GM21526 (cell line): Measurements from ENCODE around the gene HMGXB4.

Source experiments
- ATAC-seq: cut with Tn5 transposase; IDR thresholded peaks from one replicate; pipeline ENCODE4 v1.9.1; 2021; ENCODE audit warnings: moderate library complexity; ENCODE audit not compliant: unreplicated experiment, low FRiP score

HMGXB4 gene

DNA sequence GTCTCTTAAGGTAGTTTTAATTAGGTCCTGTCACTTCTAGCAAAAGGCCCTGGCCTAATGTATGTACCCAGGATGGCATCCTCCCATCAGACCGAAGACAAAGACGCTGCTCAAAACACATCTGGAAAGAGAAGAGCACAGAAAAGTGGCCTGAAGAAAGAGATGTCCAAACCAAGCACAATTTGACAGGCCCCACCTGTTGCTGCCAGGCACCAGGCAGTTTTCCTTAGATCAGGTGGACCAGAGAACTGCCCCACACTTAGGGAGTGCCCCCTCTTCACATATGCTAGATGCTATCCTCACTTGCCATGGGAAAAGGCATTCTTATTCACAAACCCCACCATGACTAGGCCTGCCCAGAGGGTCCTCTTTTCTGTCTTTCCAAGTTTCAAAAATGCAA is 3.3 kb upstream of the HMGXB4 start:
- no peak for ATAC-seq

DNA sequence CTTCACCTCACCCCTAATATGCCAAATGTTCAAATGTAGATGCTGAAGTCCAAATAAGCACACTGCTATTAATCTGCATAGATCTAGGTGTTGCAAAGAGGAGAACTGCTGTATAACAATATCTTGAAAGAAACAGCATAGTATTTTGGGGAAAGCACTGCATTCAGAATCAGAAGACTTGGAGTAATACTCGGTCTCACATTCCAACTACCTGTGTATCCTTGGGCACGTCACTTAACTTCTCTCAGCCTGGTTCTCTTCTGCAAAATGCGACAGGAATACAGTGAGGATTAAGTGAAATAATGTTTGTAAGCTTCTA is 332 bp upstream of the HMGXB4 start:
- no peak for ATAC-seq

DNA sequence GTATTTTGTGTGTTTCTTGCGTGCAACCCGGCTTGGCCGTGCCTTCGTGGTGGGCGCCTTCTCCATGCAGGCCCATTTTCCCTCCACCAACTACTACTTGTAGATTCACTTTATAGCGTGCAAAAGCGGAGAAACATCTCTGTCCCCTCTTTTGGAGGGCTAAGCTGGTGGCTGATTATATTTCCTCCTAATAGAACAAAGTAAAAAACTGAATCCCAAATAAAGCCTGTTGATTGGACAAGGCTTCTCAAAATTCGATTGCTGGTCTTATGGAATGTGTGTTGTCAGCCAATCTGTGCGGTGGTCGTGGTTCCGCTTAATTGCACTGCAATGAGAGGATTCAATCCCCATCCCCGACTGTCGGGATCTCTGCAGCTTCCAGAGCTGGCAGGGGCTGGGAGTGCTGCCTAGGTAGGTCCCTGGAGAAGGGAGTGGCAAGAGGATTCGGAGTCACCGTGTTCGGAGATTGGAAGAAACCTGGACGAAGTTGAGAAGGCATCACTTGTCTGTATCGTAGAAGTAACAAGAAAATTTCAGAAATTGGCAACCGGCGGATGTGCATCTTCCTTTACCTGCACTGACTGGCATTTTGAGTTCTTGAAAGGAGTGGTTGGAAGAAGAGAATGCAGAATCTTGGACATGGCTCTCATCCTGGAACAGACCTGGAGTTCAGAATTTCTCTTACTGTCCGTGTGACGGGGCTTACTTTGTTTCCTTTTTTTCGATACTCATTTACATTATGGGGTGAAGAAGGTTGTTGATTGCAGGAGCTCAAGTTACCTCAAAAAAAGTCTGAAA is 1.1 kb downstream of the HMGXB4 start:
- ATAC-seq, result peak; percentile 8

DNA sequence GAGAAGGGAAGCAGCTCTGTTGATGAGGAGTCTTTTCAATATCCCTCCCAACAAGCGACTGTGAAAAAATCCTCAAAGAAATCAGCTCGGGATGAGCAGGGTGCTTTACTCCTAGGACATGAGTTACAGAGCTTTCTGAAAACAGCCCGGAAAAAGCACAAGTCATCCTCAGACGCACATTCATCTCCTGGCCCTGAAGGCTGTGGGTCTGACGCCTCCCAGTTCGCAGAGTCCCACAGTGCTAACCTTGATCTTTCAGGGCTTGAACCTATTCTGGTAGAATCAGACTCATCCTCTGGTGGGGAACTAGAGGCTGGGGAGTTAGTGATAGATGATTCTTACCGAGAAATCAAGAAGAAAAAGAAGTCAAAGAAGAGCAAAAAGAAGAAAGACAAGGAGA is 7.7 kb downstream of the HMGXB4 start:
- ATAC-seq, result no peak

DNA sequence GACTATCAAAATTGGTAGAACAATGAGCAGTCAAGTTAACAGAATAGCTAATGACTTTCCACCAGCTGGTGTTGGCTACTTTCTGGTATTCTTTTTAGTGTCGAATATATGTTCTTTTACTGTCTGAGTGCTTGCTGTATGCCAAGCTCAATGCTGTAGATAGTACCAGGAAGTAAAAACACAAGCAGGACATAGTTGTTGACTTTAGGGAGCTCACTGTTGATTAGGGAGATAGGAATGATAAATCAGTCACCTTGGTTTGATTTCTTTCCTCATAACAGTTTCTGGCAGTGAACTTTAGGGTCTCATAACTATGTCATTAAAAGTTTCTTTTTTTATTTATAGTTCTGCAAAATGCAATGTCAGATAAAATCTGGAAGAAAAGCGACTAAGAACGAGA is 9.0 kb downstream of the HMGXB4 start:
- ATAC-seq, result no peak

DNA sequence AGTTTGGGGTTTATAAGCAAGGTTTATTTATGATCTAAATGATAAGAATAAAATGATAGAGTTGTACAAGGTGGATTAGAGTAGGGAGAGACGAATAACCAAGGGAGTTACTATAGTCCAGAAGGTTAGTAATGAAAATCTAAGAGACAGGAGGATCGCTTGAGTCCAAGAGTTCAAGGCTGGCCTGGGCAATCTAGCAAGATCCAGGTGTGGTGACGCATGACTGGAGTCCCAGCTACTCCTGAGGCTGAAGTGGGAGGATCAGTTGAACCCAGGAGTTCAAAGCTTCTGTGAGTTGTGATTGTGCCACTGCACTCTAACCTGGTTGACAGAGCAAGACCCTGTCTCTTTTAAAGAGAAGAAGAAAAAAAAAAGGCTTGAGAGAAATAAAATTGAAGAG is 12.3 kb downstream of the HMGXB4 start:
- no peak for ATAC-seq

DNA sequence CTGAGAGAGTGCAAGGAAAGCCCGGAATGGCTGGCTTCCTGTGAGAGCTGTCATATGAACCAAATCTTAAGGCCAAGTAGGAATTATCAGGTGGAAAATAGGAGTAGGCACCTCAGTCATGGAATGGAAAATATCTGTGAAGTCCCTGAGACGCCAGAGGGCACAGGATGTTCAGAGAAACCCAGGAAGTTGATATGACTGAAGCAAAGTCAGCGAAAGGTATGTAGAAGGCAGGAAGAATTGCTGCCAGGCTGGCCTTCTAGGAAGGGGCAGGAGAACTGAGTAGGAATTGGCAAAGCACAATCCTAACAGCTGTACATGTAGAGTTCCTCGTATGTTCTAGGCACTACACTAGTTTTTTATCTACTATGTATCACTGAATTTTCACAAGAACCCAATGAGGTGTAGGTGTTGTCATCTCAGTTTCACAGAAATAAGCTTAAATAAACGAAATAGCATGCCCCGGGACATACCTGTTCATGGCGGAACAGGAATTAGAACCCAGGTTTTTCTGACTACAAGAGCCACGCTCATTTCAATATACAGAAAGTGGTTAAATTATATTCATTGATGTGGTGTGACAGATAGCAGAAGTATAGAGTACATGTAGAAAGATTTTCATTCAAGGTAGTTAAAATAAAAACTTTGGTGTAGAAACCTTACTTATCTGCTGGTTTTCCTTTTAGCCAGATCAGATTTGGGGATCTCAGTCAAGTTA is 17.0 kb downstream of the HMGXB4 start:
- no peak for ATAC-seq

DNA sequence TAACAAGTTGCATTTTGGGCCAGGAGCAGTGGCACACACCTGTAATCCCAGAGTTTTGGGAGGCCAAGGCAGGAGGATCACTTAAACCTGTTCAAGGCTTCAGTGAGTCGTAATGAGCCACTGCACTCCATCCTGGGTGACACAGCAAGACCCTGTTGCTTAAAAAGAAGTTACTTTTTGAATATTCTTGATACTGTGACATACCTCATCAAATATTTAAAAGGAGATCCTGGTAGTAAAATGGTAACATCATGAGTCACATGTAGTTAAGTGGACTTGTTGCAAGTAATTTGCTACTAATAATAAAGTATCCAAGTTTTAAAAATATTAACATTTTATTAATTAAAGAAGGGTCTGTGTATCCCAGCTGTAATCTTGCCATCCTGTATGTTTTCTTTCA is 18.3 kb downstream of the HMGXB4 start:
- ATAC-seq, result no peak

DNA sequence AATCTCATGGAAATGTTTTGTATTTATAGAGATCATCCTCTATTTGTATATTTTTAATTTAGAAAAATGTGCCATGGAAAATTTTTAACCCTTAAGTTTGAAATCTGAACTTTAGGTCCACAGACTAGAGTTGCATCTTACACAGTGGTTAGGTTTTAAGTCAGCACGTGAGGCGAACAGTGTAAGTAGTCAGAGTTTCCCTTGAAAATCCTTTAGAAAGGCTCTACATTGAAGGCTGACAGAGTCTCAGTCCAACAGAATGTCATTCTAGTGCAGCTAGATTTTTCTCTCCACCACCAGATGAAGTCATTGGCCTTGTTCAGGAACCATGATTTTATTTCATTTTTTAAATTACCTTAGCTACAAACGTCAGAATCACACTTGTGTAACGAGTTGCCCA is 18.7 kb downstream of the HMGXB4 start:
- no peak for ATAC-seq

DNA sequence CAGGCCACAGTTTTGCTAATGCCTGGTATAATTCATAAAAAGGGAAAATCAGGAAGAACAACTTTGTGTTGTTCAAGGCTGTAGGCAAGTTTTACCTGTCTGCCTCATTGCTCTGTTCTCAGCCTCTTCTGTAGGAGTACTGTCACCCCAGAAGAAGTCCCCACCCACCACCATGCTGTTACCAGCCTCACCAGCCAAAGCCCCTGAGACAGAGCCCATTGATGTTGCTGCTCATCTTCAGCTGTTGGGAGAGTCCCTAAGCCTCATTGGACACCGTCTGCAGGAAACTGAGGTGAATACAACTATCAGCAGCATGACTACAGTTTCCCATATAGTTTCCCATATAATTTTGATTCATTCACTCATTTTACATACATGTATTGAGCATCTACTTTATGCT is 30.8 kb downstream of the HMGXB4 start:
- no peak for ATAC-seq

DNA sequence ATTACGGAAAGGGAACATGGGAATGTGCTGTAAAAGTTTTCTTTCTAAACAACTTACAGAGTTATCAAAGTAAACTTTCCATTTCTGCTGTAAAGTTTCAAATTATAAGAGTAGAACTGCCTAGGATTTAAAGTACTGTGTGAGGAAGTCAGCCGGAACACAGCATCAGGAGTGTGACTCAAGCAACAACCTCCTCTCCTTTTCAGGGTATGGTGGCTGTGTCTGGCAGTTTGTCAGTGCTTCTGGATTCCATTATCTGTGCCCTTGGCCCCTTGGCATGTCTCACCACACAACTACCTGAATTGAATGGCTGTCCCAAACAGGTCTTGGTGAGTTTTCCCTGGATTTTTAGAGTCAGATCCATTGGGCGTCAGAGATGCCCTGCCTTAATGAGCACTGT is 35.5 kb downstream of the HMGXB4 start:
- no peak for ATAC-seq

DNA sequence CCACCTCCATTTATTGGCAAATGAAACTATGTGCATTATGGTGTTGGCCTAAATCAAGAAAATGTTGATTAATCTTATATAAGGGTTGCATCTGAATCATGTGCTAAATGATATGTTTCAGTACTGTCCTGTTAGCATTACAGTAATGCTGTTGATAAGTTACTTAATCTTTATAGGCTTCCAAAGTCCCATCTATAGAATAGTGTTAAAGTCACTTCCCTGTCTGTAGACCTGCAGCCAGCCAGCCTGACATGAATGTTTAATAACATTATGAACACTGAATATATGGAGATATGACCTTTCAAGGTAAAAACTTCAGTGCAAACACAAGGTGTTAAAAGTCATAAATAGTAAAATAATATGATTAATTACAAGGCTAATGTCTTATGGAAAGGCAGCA is 38.8 kb downstream of the HMGXB4 start:
- ATAC-seq, result no peak

DNA sequence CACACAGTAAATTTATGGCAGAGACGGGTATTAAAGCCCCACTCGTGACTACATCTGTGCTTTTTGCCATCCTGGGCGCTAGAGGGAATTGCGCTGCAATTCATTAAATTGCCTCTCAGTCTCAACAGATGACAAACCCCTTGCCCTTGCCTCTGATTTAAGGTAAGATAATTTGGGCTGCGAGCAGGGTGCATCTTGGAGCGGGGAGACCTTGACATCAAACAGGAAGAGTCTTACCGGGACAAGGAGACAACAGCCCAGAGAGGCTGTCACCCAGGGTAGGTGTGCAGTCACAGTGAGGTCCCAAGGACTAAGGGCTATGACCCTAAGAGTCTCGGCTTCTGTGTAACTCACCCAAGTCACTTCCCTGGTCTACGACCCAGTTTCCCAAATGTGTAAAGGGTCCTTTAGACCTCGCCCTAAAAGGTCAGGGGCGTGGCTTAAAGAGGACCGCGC is 42.0 kb downstream of the HMGXB4 start:
- peak; percentile 5 for ATAC-seq

DNA sequence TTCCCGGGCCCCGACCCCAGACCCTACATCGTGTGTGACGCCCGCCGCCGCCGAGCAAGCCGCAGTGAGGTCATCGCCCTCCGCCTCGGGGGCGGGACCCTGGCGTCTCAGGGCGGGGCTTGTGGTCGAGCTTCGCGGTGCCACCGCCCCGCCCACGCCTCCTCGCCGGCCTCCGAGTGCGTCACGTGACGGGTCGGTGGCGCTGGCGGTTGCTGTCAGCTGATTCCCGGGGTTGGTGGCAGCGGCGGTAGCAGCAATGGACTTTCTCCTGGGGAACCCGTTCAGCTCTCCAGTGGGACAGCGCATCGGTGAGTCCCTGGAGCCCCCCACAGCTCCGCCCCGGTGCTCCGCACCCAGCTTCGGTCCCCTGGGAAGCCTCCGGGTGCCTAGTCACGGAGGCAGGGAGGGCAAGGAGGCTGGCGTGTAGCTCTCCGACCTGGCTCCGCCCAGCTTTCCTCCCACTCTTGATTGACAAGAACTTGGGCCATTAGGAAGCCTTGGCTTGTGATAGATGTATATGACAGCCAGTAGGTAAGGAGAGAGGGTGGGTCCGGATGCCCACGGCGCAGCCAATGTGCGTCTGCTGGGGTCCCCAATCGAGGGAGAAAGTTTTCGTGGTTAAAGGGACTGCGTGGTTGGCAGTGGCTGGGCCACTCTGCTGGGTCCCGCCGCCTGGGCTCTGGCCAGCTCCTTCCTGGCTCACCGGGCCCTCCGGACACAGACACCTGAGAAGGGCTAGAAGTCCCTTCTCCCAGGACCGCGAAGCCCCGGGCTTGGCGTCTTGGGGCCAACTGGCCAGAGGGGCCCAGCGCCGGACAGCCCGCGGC is 42.6 kb downstream of the HMGXB4 start, which contains the start of gene TOM1:
TOM1 (plus strand) TSS at position 222 of the 827 bp plus-strand sequence; CDS start at position 257, 35 bp downstream.
- peak; percentile 92 for ATAC-seq

DNA sequence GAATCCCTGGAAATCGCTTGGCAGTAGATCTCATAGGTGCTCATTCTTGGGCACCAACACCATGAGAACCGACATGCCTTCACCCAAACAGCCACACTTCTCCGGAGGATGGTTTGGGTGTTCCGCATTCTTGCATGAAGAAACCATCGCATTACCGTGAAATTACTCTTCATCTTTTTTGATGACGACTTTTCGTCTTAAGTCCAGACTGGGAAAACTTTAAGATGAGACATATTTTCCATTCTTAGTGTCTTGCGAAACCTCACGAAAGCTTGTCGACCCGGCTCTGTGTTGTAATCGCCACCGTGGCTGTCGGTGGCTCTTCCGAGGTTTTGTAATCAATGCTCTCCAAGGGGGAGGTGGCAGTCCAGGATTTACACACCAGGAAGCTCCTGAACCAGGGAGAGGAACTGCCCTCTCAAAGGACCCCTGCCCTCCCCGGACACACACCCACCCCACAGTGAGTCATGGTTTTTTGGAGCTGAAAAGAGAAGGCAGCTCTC is 44.1 kb downstream of the HMGXB4 start:
- ATAC-seq, result no peak

DNA sequence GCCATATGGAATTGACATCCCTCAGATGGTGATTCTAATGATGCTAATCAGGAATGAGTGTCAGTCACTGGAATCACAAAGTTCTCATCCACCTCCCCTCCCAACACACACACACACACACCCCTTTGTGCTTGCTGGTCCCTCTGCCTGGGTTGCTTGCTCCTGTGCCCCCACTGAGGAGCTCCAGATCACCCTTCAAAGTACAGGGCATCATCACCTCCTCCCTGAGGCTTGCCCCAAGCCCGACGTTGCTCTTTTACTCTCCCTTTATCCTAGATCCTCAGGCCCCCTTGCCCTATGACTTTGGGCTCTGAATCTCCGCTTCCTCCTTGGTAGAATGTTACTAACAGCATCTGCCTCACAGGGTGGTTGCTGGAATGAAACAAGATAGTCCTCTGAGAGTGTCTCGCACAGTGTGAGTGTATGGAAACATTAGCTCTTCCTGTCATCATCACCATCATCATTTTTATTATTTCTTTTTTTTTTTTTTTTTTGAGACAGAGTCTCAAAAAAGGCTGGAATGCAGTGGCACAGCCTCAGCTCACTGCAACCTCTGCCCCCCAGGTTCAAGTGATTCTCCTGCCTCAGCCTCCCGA is 45.8 kb downstream of the HMGXB4 start:
- ATAC-seq, result no peak

DNA sequence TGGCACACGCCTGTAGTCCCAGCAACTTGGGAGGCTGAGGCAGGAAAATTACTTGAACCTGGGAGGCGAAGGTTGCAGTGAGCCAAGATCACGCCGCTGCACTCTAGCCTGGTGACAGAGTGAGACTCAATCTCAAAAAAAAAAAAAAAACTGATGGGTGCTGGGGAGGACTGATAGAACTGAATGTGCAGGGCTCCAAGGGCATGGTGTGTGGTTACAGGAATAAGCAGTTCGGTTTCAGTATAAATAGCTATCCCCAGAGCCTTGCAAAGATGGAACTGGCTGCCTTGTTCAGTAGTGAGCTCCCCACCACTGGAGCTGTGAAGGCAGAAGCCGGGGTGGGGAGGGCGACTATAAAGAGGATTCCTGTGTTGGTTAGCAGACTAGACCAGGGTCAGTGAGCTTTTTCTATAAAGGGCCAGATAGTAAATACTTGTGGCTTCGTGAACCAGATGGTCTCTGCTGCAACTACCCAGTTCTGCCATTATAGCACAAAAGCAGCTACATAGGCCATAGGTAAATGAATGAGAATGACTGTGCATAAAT is 48.3 kb downstream of the HMGXB4 start:
- no peak for ATAC-seq

DNA sequence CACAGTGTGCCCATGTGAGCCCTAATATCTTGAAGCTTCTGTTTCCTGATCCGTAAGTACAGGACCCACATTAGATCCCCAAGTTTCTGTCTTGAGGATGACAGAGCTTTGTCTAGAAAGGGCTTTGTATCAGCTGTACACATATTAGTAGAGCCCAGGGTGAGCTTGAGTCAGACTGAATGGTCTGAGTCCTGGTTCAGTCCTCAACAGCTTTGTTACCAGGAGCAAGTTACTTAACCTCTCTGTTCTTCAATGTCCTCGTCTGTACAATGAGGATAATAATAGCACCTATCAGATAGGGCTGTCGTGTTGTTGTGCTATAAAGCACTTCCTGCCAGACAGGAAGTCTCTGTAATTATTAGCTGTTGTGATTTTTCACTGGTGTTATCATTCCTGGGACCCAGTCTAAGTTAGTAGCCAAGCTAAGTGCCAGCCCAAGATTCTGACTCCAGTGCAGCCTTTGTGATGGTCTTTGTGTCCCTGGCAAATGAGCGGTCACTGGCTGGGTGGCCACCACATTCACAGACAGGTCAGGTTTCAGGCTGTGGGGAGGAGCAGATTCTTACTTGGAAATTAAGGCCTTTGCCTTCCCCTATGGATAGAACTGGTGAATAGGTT is 49.2 kb downstream of the HMGXB4 start:
- ATAC-seq, result no peak

DNA sequence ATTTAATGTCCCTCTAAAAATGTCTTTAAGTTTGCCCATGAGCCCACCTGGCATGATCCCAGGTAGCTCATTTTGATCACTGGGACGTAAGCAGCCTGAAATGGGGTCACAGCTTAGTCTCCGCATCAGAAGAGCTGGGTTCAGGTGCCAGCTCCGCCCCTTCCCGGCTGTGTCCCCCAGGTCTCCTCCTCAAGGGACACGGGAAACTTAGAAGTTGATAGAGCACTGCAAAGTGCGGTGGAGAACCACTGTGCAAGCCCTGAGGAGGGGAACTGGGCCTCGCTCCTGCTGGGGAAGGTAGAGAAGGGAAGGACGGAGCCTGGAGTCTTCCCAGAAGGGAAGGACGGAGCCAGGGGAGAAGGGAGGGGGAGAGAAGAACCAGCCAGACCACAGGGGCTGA is 50.1 kb downstream of the HMGXB4 start:
- ATAC-seq, result no peak

DNA sequence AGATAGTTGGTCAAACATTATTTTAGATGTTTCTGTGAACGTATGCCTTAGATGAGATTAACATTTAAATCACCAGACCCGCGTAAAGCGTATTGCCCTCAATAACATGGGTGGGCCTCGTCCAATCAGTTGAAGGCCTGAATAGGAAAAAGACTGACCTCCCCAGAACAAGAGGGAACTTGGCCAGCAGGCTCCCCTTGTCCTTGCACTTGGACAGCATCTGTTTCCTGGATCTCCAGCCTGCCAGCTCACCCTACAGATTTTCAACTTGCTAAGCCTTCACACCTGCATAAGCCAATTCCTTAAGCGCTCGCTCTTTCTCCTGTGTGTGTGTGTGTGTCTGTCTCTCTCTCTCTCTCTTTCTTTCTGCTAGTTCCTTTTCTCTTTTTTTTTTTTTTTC is 50.6 kb downstream of the HMGXB4 start:
- ATAC-seq, result no peak
